NT2/D1 (cell line): ENCODE measurements around the gene AURKAIP1.

Source experiments
- DNase-seq: peaks from one replicate; pipeline ENCODE4 v3.0.0-alpha.2; 2011; ENCODE audit warnings: low read depth, low spot score
- H3K27me3 ChIP-seq: 2 replicates; pipeline ENCODE4 v1.6.0; 2011; ENCODE audit warnings: mild to moderate bottlenecking; ENCODE audit not compliant: insufficient read length, insufficient read depth
- H3K36me3 ChIP-seq: 2 replicates; pipeline ENCODE4 v1.6.1; 2011; ENCODE audit warnings: mild to moderate bottlenecking, low read length, mixed read lengths; ENCODE audit not compliant: insufficient read depth, insufficient read length
- H3K4me1 ChIP-seq: 2 replicates; pipeline ENCODE4 v1.5.1; 2011; ENCODE audit not compliant: insufficient read depth, insufficient read length
- H3K4me3 ChIP-seq: 2 replicates; pipeline ENCODE4 v1.5.1; 2011; ENCODE audit warnings: low read depth; ENCODE audit not compliant: insufficient read length
- H3K9ac ChIP-seq: 2 replicates; pipeline ENCODE4 v1.6.0; 2011; ENCODE audit warnings: low read depth; ENCODE audit not compliant: insufficient read length
- H3K9me3 ChIP-seq: 2 replicates; pipeline ENCODE4 v1.5.1; 2011; ENCODE audit warnings: mild to moderate bottlenecking, low read length; ENCODE audit not compliant: insufficient read depth
- SUZ12 ChIP-seq: IDR thresholded peaks from 2 replicates; pipeline ENCODE4 v1.6.1; 2011; ENCODE audit not compliant: insufficient read length, insufficient read depth; ENCODE audit errors: extremely low read depth
- YY1 ChIP-seq: IDR thresholded peaks from 2 replicates; pipeline ENCODE4 v1.6.1; 2011; ENCODE audit not compliant: insufficient read length, insufficient read depth
- ZNF274 ChIP-seq: IDR thresholded peaks from 2 replicates; pipeline ENCODE4 v1.6.1; 2011; ENCODE audit warnings: mild to moderate bottlenecking, low read depth, low read length

AURKAIP1 gene

DNA sequence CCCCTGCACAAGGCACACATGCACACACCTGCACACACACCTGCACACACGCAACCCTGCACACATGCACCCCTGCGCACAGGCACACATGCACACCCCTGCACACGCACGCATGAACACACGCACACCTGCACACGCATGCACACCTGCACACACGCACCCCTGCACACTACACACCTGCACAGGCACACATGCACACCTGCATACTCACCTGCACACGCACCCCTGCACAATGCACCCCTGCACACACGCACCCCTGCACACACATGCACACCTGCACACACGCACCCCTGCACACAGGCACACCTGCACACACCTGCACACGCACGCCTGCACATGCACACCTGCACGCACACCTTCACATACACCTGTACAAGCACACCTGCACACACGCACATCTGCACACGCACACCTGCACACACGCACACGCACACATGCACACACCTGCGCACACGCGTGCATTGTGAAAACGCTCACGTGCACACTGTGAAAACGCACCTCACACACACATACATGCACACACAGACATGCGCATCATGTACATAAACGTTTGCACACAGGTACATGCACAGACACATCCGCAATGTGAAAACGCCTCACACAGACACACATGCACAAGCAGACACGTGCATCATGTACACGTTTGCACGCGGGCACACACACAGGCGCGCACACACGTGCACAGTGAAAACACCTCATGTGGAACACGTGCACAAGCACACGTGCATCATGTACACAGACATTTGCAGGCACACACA lies 34.0 kb downstream of the AURKAIP1 start:
- no peaks in the 10 kb centered on the region for H3K9me3 ChIP-seq
- DNase-seq, result no peak
- H3K4me3 ChIP-seq, result no peak overlapping the region
- no peak for TF ChIP-seq SUZ12
- no peak for TF ChIP-seq YY1
- TF ChIP-seq ZNF274, result no peak
- no peaks in the 10 kb centered on the region for H3K27me3 ChIP-seq
- peaks cover 5% of the 10 kb centered on the region for H3K4me1 ChIP-seq
- peaks cover 47% of the 10 kb centered on the region for H3K36me3 ChIP-seq
- no peak overlapping the region for H3K9ac ChIP-seq

DNA sequence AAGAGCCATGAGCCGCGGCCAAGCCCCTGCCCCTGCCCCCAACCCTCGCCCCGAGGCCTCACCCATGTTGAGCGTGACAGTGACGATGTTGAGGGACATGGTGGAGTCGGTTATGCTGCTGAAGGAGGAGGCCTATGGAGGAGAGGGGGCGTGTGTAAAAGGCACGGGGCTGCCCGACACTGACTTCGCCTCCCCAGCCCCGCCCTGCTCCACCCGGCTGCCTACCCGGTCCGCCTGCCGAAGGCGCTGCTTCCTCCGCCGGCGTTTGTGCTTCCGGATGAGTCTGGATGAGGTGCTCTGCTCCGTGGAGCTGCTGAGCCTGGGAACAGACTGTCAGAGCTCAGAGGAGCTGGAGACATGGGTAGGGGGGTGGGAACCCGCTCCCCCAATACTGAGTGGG lies 34.8 kb downstream of the AURKAIP1 start:
- Histone ChIP-seq H3K9ac (no peak overlapping the region), H3K36me3 (peaks cover 50% of the 10 kb centered on the region), H3K9me3 (no peaks in the 10 kb centered on the region), H3K27me3 (no peaks in the 10 kb centered on the region), H3K4me1 (peaks cover 4% of the 10 kb centered on the region), H3K4me3 (no peak overlapping the region)
- no peak for TF ChIP-seq YY1
- no peak for DNase-seq

DNA sequence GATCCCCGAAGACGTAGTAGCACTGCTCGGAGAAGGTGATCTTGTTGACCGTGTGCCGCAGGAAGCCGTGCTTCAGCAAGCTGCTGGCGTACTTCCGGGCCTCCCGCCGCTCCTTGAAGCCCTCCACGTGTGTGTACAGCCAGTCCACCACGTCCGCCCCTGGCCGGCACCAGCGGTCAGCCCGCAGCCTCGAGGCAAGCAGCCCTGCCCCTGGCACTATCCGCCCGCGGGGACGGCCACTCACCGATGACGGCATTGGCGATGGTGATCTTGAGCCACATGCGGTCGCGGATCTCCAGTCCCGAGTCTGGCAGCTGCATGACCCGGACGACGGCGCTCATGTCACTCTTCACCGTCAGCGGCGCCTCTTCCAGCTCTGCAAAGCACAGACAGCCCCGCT lies 36.7 kb downstream of the AURKAIP1 start:
- no peak for DNase-seq
- TF ChIP-seq YY1 (no peak), ZNF274 (no peak)
- Histone ChIP-seq H3K4me3 (no peak overlapping the region), H3K9me3 (no peaks in the 10 kb centered on the region), H3K9ac (no peak overlapping the region), H3K36me3 (peaks cover 57% of the 10 kb centered on the region), H3K27me3 (no peaks in the 10 kb centered on the region), H3K4me1 (no peaks in the 10 kb centered on the region)

GRCh38 chr1:1337793-1338147 lies 37.2 kb downstream of the AURKAIP1 start:
- no peak for TF ChIP-seq ZNF274
- TF ChIP-seq SUZ12, result no peak
- TF ChIP-seq YY1, result no peak
- Histone ChIP-seq H3K27me3 (no peaks in the 10 kb centered on the region), H3K9me3 (no peaks in the 10 kb centered on the region), H3K4me1 (no peaks in the 10 kb centered on the region), H3K36me3 (peaks cover 57% of the 10 kb centered on the region), H3K9ac (no peak overlapping the region), H3K4me3 (no peak overlapping the region)
- no peak for DNase-seq

DNA sequence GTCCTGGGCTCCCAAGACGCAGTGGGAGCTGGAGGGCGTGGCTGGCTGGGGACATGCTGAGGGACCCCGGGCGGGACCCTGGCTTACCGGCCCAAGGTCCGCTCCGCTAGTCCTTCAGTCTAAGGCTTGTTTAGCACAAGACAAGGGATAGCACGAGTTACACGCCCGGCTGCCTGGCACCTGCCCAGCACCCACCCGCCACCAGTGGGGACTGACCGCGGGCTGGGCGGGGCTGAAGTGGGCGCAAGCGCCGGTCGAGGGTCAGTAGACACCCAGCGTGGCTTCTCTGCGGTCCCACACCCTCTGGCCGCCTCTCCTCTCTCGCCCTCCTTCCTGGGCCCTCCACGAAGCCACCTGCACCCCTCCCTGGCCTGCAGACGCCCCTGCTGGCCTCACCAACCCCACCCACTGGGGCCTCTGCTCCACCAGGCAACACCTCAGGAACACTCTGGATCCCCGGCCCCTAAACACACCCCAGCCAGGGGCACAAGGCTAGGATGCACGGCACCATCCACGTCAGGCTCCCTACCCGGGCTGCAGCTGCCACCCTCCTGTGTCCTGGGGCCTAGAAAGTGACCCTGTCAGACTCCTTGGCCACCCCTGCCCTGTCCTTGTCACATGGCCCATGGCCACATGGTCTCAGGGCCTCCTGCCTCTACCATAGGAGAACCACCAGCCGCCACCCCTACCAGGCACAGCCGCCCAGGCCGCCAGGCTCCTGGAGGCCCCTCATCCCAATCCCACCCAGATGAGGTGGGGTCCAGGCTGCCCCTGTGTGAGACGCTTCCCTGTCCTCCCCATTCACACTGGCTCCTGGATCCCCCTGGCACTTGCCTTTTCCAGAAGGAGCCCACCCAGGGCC lies 37.8 kb downstream of the AURKAIP1 start:
- Histone ChIP-seq H3K9me3 (no peaks in the 10 kb centered on the region), H3K9ac (no peak overlapping the region), H3K4me1 (no peaks in the 10 kb centered on the region), H3K4me3 (no peak overlapping the region), H3K27me3 (no peaks in the 10 kb centered on the region), H3K36me3 (peaks cover 56% of the 10 kb centered on the region)
- TF ChIP-seq ZNF274, result no peak
- TF ChIP-seq SUZ12, result no peak
- DNase-seq, result no peak

DNA sequence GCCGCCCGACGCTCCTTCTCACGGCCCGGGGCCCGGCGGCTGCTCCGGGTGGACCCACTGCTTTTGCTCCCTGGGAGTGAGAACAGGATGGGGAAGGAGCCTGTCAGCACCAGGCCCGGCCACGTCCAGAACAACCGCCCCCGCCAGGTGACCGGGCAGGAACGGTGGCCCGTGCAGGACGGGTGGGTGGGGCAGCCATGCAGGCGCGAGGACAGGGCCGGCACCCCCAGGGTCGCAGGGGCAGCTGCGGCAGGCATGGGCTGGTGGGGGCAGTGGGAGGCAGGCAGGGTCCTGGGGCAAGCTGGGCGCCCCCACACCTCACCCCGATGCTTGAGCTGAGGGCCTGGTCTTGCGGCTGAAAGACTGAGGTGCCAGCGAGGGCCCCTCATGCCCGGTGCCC lies 38.6 kb downstream of the AURKAIP1 start:
- no peak overlapping the region for H3K9ac ChIP-seq
- H3K4me1 ChIP-seq, result no peaks in the 10 kb centered on the region
- no peak overlapping the region for H3K4me3 ChIP-seq
- no peak for DNase-seq
- peaks cover 49% of the 10 kb centered on the region for H3K36me3 ChIP-seq
- H3K27me3 ChIP-seq, result no peaks in the 10 kb centered on the region
- no peaks in the 10 kb centered on the region for H3K9me3 ChIP-seq
- TF ChIP-seq SUZ12 (no peak), YY1 (no peak), ZNF274 (no peak)

- Histone ChIP-seq H3K36me3 (peaks cover 43% of the 10 kb centered on the region), H3K4me3 (no peak overlapping the region), H3K27me3 (no peaks in the 10 kb centered on the region), H3K9me3 (no peaks in the 10 kb centered on the region), H3K9ac (no peak overlapping the region), H3K4me1 (no peaks in the 10 kb centered on the region)
- DNase-seq, result no peak
- TF ChIP-seq ZNF274 (no peak), YY1 (no peak), SUZ12 (no peak)
Observed at GRCh38 chr1:1335792-1336248, 39.2 kb downstream of the AURKAIP1 start.
